ES-I3 (cell line): ENCODE data around the gene CACNB1.
A peak's percentile ranks its signal among the peaks of the same experiment; 100 is the strongest.

Experiments
- H3K36me3 ChIP-seq: 2 replicates; pipeline ENCODE4 v1.6.1; 2013; ENCODE audit warnings: mild to moderate bottlenecking, low read length, control low read depth, moderate library complexity; ENCODE audit not compliant: insufficient read depth
- H3K4me1 ChIP-seq: 2 replicates; pipeline ENCODE4 v1.6.1; 2013; ENCODE audit warnings: mild to moderate bottlenecking, control low read depth, low read length; ENCODE audit not compliant: insufficient read depth
- H3K9ac ChIP-seq: 2 replicates; pipeline ENCODE4 v1.6.1; 2013; ENCODE audit warnings: low read depth, mild to moderate bottlenecking, low read length, moderate library complexity
- H3K9me3 ChIP-seq: 2 replicates; pipeline ENCODE4 v1.6.1; 2013; ENCODE audit warnings: mild to moderate bottlenecking, low read length, moderate library complexity; ENCODE audit not compliant: control insufficient read depth, insufficient read depth

Gene CACNB1

GRCh38 chr17:39197380-39198185 is at the start of gene CACNB1:
CACNB1 (minus strand) TSS chr17:39197669; CDS start chr17:39197495, 174 bp downstream.
- Histone ChIP-seq H3K9ac (peak within 1 kb of the TSS; percentile 90), H3K4me1 (peaks cover 18% of the 10 kb centered on the region)

DNA sequence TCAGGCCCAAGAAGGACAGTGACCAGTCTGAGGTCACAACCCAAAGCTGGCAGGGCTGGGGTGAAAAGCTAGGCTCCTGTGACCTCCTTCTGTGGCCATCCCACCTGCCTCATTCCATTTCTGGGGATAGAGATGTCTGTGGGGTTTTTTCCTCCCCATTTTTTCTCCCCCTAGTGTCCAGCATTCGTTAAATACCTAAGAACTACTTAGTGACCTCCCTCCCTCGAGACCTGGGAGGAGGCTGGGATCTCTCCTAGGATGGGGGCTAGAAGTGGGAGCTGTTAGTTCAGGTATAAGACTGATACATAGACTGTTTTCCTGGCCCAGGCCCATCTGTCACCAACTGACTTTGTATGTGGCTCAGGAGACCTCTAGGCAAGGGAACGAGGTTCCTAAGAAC is 48.8 kb upstream of the CACNB1 start:
- H3K9me3 ChIP-seq = no peaks in the 10 kb centered on the region
- H3K4me1 ChIP-seq = no peaks in the 10 kb centered on the region; the same call in 1 of the 2 replicates
- H3K9ac ChIP-seq = no peak overlapping the region
- H3K36me3 ChIP-seq = no peaks in the 10 kb centered on the region

More at GRCh38 chr17:39197380-39198185, at the start of gene CACNB1:
- no peaks in the 10 kb centered on the region for H3K9me3 ChIP-seq
- peaks cover 16% of the 10 kb centered on the region for H3K36me3 ChIP-seq

GRCh38 chr17:39244600-39245570 is 47.4 kb upstream of the CACNB1 start:
- no peaks in the 10 kb centered on the region for H3K36me3 ChIP-seq
- no peaks in the 10 kb centered on the region for H3K9me3 ChIP-seq
- H3K4me1 ChIP-seq = no peaks in the 10 kb centered on the region; the same call in 1 of the 2 replicates
- H3K9ac ChIP-seq = no peak overlapping the region

DNA sequence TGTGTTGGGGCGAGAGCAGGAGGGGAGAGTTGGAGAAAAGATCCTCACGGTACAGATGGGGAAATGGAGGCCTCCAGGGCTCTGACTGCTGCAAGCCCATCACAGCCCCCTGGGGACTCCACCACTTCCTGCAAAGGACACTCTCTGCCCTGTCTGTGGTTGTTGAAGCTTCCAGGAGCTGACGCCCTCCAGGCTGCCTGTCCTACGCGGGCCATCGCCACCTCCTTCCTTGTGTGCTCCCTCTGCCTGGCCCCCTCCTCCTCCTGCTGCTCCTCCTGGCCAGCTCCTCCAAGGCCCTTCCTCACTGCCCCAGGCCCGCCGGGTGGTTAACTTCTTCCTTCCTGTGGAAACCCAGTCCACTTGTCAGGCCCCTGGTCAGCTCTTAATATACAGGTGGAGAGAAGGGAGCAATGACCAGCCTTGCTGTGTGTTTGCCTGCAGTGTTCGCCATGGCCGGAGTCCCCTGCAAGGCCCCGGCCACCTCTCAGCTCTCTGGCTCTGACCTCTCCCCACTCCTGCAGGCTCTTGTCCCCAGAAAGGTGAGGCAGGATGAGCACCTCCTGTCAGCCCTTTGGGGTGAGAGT is 46.6 kb upstream of the CACNB1 start:
- Histone ChIP-seq H3K9ac (no peak overlapping the region), H3K9me3 (no peaks in the 10 kb centered on the region), H3K36me3 (no peaks in the 10 kb centered on the region), H3K4me1 (no peaks in the 10 kb centered on the region; the same call in 1 of the 2 replicates)

- Histone ChIP-seq H3K9me3 (no peaks in the 10 kb centered on the region), H3K9ac (no peak overlapping the region), H3K36me3 (no peaks in the 10 kb centered on the region), H3K4me1 (no peaks in the 10 kb centered on the region; the same call in 1 of the 2 replicates)
These were observed 45.7 kb upstream of the CACNB1 start for GRCh38 chr17:39243155-39243554.

DNA sequence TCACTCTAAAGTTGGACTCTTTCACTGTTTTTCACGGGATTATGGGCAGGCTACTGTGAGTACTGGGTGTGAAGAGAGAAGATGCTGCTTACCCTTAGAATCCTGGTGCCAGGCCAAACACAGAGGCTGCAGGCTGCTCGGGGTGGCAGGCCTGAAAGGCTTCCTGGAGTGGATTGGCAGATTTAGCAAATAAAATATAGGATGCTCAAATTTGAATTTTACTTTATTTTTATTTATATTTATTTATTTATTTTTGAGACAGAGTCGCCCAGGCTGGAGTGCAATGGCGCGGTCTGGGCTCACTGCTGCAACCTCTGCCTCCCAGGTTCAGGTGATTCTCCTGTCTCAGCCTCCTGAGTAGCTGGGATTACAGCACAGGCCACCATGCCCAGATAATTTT is 43.2 kb upstream of the CACNB1 start:
- Histone ChIP-seq H3K9me3 (no peaks in the 10 kb centered on the region), H3K36me3 (no peaks in the 10 kb centered on the region), H3K4me1 (no peaks in the 10 kb centered on the region; the same call in 1 of the 2 replicates), H3K9ac (no peak overlapping the region)

- Histone ChIP-seq H3K9ac (no peak overlapping the region), H3K36me3 (no peaks in the 10 kb centered on the region), H3K4me1 (no peaks in the 10 kb centered on the region; the same call in 1 of the 2 replicates), H3K9me3 (no peaks in the 10 kb centered on the region)
These were observed 42.3 kb upstream of the CACNB1 start for GRCh38 chr17:39239640-39240314.

GRCh38 chr17:39238311-39238972 is 41.0 kb upstream of the CACNB1 start:
- Histone ChIP-seq H3K4me1 (no peaks in the 10 kb centered on the region), H3K9ac (no peak overlapping the region), H3K9me3 (no peaks in the 10 kb centered on the region), H3K36me3 (no peaks in the 10 kb centered on the region)

GRCh38 chr17:39237586-39237985 is 40.1 kb upstream of the CACNB1 start:
- H3K36me3 ChIP-seq = no peaks in the 10 kb centered on the region
- H3K9me3 ChIP-seq = no peaks in the 10 kb centered on the region
- H3K9ac ChIP-seq = no peak overlapping the region
- H3K4me1 ChIP-seq = no peaks in the 10 kb centered on the region

DNA sequence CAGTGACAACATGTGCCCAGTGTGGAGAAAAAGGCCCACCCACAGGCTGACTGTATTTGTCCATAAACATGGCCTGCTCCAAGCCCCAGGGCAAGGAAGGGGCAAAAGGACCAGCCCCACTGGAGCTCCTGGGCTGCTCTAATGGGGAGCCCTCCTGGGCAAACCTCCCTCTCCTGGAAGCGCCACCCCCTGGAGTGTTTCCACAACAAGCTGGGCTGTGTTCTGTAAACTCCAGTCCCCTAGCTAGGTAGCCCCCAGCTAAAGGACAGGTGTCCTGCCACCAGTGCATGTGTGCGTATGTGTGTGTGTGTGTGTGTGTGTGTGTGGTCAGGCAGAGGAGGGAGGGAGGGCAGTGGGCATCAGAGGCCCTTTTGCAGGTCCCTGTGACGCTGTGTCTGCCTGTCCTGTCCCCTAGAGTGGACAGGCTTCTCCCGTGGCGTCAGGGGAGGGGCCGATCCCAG is 39.5 kb upstream of the CACNB1 start:
- Histone ChIP-seq H3K9ac (no peak overlapping the region), H3K9me3 (no peaks in the 10 kb centered on the region), H3K4me1 (peaks cover 4% of the 10 kb centered on the region; the same call in 1 of the 2 replicates), H3K36me3 (no peaks in the 10 kb centered on the region)

DNA sequence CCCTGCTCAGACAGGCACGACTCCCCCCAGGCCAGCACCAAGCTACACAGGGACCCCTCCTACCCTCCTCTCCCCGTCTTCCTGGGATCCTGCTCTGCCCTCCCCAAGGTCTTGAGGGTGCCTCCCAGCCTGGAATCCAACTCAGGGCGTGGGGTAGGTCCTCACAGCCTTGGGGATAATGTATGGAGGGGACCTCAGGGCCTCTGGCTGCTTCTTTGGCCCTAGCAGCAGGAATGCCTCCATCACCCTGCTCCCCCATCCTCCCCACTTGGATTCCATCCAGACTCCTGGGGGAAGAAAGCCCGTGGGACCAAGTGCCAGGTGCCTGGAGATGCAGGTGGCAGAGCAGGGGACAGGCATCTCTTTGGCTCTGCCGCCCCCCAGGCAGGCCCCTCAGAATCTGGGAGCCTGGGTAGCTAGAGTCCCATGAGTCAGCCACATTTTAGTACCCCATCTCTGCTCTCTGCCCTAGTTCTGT is 39.0 kb upstream of the CACNB1 start:
- Histone ChIP-seq H3K4me1 (peaks cover 9% of the 10 kb centered on the region; the same call in 1 of the 2 replicates), H3K9me3 (no peaks in the 10 kb centered on the region), H3K9ac (no peak overlapping the region), H3K36me3 (no peaks in the 10 kb centered on the region)

GRCh38 chr17:39235555-39236449 is 38.3 kb upstream of the CACNB1 start:
- Histone ChIP-seq H3K36me3 (no peaks in the 10 kb centered on the region), H3K9me3 (no peaks in the 10 kb centered on the region), H3K4me1 (peaks cover 12% of the 10 kb centered on the region; the same call in 1 of the 2 replicates), H3K9ac (peak overlapping the region; percentile 11; the same call in 1 of the 2 replicates)
